ENCODE results near the gene SMKR1.
"Not testable (repeated sequence)": the region's sequence is repeated elsewhere in the genome, so short reads cannot be mapped to it uniquely, and the experiment has no call there.

Gene SMKR1

GRCh38 chr7:129501760-129502707 lies at the start of gene SMKR1:
Gene SMKR1 (plus strand): TSS chr7:129502531. CDS start chr7:129502825, 294 bp downstream.
- DNase-seq: peak; percentile 91

DNA sequence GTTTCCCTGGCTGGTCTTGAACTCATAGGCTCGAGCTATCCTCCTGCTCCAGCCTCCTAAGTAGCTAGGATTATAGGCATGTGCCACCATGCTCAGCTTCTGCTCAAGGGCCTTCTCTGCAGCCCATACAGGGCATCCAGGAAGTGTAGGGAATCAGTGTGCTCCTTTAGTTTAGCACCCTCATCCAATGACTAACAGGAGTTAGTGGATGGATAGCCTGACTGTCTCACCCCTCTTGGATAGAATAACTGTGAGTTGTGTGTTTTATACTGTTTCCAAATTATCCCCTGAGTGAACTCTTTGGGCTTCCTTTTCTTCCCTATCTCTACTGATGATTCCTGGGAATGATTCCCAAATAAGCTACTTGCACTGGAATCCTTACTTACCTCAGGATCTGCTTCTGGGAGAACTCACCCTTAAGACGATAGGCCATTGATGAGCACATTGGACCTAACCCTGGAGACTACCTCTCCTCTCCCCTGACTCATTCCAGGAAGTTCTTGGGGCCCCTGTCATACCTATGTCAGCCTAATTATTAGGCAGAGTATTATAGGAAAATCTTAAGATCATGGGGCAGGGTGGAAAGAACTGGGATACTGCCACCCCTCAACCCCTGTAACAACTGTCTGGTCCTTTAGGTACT lies 49.6 kb upstream of the SMKR1 start:
- DNase-seq: no peak

DNA sequence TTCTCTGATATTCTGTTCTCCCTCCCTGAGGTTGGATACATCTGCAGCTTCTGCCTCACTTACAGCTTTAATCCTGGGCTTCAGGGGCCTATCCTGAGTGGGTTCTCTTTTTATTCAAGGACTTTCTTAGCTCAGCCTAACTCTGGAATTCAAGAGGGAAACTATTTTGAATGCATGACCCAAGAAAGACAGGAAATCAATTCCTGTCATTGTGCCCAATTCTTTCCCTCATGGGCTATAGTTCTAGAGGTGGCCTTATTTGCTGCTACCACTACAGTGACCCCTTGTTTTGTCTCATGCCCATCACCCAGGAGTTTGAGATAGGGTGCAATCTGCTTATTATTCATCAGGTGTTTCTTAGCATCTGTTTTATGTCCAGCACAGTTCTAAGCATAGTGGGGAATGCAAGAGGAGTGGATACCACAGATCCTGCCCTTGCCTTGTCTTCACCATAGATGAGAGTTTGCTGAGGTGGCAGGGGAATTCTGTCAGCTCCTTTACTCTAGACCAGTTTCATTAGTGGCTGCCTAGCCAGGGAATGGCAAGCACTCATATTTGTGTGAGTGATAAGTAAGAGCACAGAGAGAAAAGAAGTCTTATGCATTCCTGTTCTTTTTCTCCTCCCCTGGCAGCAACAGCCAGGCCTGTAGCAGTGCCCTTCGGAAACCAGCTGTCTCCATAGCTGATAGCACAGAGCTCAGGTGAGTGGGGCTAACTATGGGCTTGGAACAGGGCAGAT lies 48.7 kb upstream of the SMKR1 start:
- DNase-seq: no peak

- DNase-seq: no peak
These were observed 48.1 kb upstream of the SMKR1 start for GRCh38 chr7:129454249-129454551.

- DNase-seq: no peak
These were observed 45.9 kb upstream of the SMKR1 start for GRCh38 chr7:129456421-129456820.

GRCh38 chr7:129457101-129457500 lies 45.2 kb upstream of the SMKR1 start:
- no peak for DNase-seq

- no peak for DNase-seq
These were observed 44.2 kb upstream of the SMKR1 start for GRCh38 chr7:129458171-129458570.

GRCh38 chr7:129461809-129462208 lies 40.5 kb upstream of the SMKR1 start:
- DNase-seq: no peak

- no peak for DNase-seq
These were observed 39.9 kb upstream of the SMKR1 start for GRCh38 chr7:129462420-129462819.

GRCh38 chr7:129464194-129464593 lies 38.1 kb upstream of the SMKR1 start:
- DNase-seq: no peak

DNA sequence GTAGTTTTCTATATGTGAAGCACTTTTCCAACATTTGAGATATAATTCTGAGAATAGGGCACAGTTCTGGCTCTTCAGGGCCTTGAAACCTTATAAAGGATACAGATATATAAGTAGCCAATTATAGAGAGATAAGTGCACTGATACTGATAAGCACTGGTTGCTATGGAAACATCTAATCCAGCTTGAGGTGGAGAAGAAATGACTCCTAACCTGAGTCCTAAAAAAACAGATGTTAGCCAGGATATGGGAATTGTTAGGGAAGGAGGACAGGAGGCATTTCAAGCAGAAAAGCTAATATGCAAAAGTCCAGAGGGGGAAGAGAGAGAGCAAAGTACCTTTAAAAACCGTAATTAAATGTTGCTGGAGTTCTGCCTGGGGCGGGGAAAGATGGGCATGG lies 37.3 kb upstream of the SMKR1 start:
- DNase-seq: no peak

- no peak for DNase-seq
These were observed 35.5 kb upstream of the SMKR1 start for GRCh38 chr7:129466796-129467195.

- DNase-seq: no peak
These were observed 34.2 kb upstream of the SMKR1 start for GRCh38 chr7:129468087-129468486.

DNA sequence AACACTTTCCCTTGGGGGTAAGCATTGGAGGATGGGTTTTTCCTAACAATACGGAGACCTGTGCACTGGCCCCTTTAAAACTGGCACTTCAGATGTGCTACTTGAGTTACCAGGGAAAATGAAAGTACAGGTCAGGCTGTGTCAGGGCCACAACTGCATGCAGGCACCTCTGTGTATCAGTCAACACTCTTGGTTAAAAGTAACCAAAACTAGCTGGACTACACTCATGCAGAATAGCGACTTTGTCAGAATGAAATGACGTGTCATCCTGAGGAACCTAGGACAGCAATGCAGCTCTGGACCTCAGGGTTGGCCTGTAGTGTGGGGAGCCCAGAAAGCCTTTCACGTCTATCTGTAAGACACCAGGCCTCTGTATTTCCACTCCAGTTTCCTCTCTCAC lies 33.8 kb upstream of the SMKR1 start:
- DNase-seq: peak; percentile 29

GRCh38 chr7:129469930-129470329 lies 32.4 kb upstream of the SMKR1 start:
- no peak for DNase-seq

DNA sequence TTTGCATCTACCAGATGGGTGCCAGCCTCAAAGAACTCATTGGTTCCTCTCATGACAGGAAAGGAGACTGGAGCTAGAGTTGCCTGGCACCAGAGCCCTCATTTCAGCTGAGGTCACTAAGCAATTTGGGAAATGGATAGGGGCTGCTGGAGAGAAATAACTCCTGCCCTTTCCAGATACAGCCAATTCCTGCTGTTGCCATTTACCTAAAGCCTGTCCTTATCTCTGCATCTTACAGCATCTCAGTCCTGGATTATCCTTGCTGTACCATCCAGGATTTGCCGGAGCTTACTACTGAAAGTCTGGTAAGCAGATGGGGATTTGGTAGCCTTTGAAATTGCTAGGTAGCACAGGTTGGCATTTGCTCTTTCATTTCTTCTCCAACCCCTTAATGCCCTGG lies 31.9 kb upstream of the SMKR1 start:
- no peak for DNase-seq

- peak; percentile 20 for DNase-seq
These were observed 30.9 kb upstream of the SMKR1 start for GRCh38 chr7:129471402-129471827.

DNA sequence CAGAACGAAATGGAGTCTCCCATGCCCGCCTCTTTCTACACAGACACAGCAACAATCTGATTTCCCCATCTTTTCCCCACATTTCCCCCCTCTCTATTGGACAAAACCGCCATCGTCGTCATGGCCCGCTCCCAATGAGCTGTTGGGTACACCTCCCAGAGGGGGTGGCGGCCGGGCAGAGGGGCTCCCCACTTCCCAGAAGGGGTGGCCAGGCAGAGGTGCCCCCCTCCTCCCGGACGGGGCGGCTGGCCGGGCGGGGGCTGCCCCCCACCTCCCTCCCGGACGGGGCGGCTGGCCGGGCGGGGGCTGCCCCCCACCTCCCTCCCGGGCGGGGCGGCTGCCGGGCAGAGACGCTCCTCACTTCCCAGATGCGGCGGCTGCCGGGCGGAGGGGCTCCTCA lies 26.4 kb upstream of the SMKR1 start:
- DNase-seq: not testable (repeated sequence)

DNA sequence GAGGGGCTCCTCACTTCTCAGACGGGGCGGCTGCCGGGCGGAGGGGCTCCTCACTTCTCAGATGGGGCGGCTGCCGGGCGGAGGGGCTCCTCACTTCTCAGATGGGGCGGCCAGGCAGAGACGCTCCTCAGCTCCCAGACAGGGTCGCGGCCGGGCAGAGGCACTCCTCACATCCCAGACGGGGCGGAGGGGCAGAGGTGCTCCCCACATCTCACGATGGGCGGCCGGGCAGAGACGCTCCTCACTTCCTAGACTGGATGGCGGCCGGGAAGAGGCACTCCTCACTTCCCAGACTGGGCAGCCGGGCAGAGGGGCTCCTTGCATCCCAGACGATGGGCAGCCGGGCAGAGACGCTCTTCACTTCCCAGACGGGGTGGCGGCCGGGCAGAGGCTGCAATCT lies 25.9 kb upstream of the SMKR1 start:
- DNase-seq: not testable (repeated sequence)

- no peak for DNase-seq
These were observed 22.5 kb upstream of the SMKR1 start for GRCh38 chr7:129479831-129480230.

DNA sequence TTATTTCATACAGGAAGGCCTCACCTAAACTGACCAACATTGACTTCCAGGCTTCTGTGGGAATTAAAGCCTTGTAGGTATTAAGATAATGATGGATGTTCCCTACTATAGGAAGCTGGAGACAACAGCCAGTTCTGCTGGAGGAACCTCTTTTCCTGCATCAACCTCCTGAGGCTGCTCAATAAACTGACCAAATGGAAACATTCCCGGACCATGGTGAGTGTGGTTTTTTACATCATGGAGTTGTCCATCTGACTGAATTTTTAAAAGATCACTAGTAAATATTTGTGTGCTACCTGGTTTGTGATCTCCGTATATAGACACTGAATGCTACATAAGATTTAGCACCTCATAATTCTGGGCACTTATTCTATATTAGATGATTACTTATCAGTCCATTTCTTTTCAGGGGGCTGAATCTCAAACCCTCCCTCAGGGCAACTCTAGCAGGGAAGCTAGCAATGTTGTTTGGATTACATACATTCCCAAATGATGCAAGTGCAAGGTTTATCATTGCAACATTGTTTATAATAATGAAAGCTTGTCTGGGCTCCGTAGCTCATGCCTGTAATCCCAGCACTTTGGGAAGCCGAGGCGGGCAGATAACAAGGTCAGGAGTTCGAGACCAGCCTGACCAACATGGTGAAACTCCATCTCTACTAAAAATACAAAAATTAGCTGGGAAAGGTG lies 21.5 kb upstream of the SMKR1 start:
- DNase-seq: no peak

- DNase-seq: not testable (repeated sequence)
These were observed 21.0 kb upstream of the SMKR1 start for GRCh38 chr7:129481376-129481775.

DNA sequence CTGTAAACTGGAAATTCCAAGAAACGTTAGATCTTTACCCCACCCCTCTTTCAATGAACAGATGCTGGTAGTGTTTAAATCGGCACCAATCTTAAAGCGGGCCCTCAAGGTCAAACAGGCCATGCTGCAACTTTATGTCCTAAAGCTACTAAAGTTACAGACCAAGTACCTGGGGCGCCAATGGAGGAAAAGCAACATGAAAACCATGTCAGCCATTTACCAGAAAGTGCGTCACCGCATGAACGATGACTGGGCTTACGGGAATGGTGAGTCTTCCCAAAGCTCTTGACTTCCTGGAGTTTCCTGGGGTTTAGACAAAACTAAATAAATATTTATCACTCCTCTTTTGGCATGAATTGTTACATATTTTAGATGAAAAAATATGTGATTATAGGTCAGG lies 19.6 kb upstream of the SMKR1 start:
- DNase-seq: no peak

Data from activated CD4-positive, alpha-beta T cell treated with anti-CD3 and anti-CD28 coated beads, Interleukin-2, Interleukin-6, amounts not matched to agents 100 ng/mL and 50 ng/mL, durations not matched to agents 16 hours and 8 hours (primary cell).